K562 (cell line): Measurements from ENCODE around the gene GABPB1. TPM values are rescaled to one million over a fixed set of nuclear protein-coding genes. Genes with fewer than 3 reads are reported as not detected.

Experiments
- ATAC-seq: fragments of 200-7000 bp; cut with Tn5 transposase; 3 replicates; pipeline ENCODE4 v1.9.1; 2020; ENCODE audit warnings: moderate library complexity
- BruUV-seq: library from RNA; stranded (reverse); fragments of 400-500 nt; replicated peaks from 2 replicates; lab custom pipeline; 2021; lab: Mats Ljungman, UMichigan
- CTCF ChIA-PET: fragments of 300-600 bp; formaldehyde crosslinking; extraction: SDS; loops from one replicate; lab custom pipeline; 2021; ENCODE audit warnings: low intra/inter-chr PET ratio; lab: Yijun Ruan, JAX
- POLR2A ChIA-PET: fragments of 300-600, 350-650 bp; sonication (Branson Sonifier 250); formaldehyde crosslinking; extraction: SDS; loops from one replicate; lab custom pipeline; 2021; ENCODE audit warnings: antibody characterized with exemption, inconsistent platforms; lab: Yijun Ruan, JAX
- DNase-seq, 4 experiments: peaks; one replicate each; pipeline versions ENCODE4 v3.0.0 to v3.0.0-alpha.2; 2011 to 2018; ENCODE audit warnings: low spot score in 3 of 4, mixed read lengths in 3 of 4; ENCODE audit errors: extremely low read depth in 1 of 4
- FAIRE-seq: peaks from 2 replicates; lab custom pipeline; 2011; peaks lifted over from hg19 to GRCh38; lab: Jason Lieb, UNC
- H2AFZ ChIP-seq: 2 replicates; pipeline ENCODE4 v1.6.0; 2011; ENCODE audit warnings: low read depth, low read length, control low read depth, inconsistent platforms
- H3K27ac ChIP-seq: fragments of 200-600 bp; 3 replicates; pipeline ENCODE4 v1.8.0; 2011; ENCODE audit warnings: low read depth, mild to moderate bottlenecking, control low read depth, inconsistent platforms, low read length, moderate library complexity, mixed read lengths; ENCODE audit errors: extremely low read depth
- H3K27me3 ChIP-seq, 2 experiments: fragments of 300-600 bp in 1 of 2; 2 replicates in 1 of 2; 3 replicates in 1 of 2; pipeline versions ENCODE4 v1.6.0 to v1.8.0; 2011; ENCODE audit warnings: inconsistent platforms in 2 of 2, low read length in 2 of 2, mild to moderate bottlenecking in 1 of 2, mixed read lengths in 1 of 2, moderate library complexity in 1 of 2; ENCODE audit not compliant: control insufficient read depth in 2 of 2, insufficient read depth in 2 of 2
- H3K36me3 ChIP-seq: fragments of 300-600 bp; 3 replicates; pipeline ENCODE4 v1.8.0; 2011; ENCODE audit warnings: mild to moderate bottlenecking, low read length, inconsistent platforms; ENCODE audit not compliant: control insufficient read depth, insufficient read depth
- H3K4me1 ChIP-seq, 2 experiments: fragments of 200-600 bp in 1 of 2; replicated peaks in 1 of 2; 2 replicates in 1 of 2; 3 replicates in 1 of 2; pipeline versions ENCODE4 v1.5.1 to v1.8.0; 2011; ENCODE audit warnings: inconsistent platforms in 2 of 2, low read length in 2 of 2, mild to moderate bottlenecking in 1 of 2, mixed read lengths in 1 of 2, moderate library complexity in 1 of 2; ENCODE audit not compliant: control insufficient read depth in 2 of 2, insufficient read depth in 2 of 2
- H3K4me2 ChIP-seq: 2 replicates; pipeline ENCODE4 v1.6.1; 2011; ENCODE audit warnings: low read length, control low read depth, inconsistent platforms, mixed read lengths; ENCODE audit not compliant: insufficient read depth
- H3K4me3 ChIP-seq: fragments of 200-600 bp; sonication (generic), shearing (Covaris generic); 2 replicates; pipeline ENCODE4 v1.5.1; 2016; ENCODE audit warnings: control low read depth, inconsistent platforms
- H3K79me2 ChIP-seq: fragments of 200-600 bp; 3 replicates; pipeline ENCODE4 v1.8.0; 2011; ENCODE audit warnings: low read length, inconsistent platforms; ENCODE audit not compliant: control insufficient read depth, insufficient read depth
- H3K9ac ChIP-seq, 2 experiments: 2 replicates each; pipeline versions ENCODE4 v1.6.0 to v1.6.1; 2011; ENCODE audit warnings: low read depth in 2 of 2, low read length in 2 of 2, control low read depth in 1 of 2, inconsistent platforms in 1 of 2, mild to moderate bottlenecking in 1 of 2, mixed read lengths in 1 of 2; ENCODE audit not compliant: insufficient read depth in 1 of 2
- H3K9me1 ChIP-seq: one replicate; pipeline ENCODE4 v1.6.0; 2011; ENCODE audit warnings: inconsistent platforms, mild to moderate bottlenecking, low read length, moderate library complexity; ENCODE audit not compliant: control insufficient read depth, insufficient read depth
- H3K9me3 ChIP-seq: replicated peaks from 2 replicates; pipeline ENCODE4 v1.5.1; 2011; ENCODE audit warnings: low read depth, low read length, inconsistent platforms; ENCODE audit not compliant: control insufficient read depth, insufficient read depth
- H4K20me1 ChIP-seq: replicated peaks from 2 replicates; pipeline ENCODE4 v1.6.1; 2011; ENCODE audit warnings: low read length, inconsistent platforms, mixed read lengths; ENCODE audit not compliant: control insufficient read depth, insufficient read depth
- CREB1 ChIP-seq, 2 experiments: sonication (generic) in 1 of 2; formaldehyde crosslinking in 1 of 2; IDR thresholded peaks; 2 replicates each; pipeline versions ENCODE4 v1.6.1 to v1.8.0; 2012 to 2022; ENCODE audit warnings: inconsistent platforms in 1 of 2, mild to moderate bottlenecking in 1 of 2, missing genetic modification reagents in 1 of 2, moderate library complexity in 1 of 2
- HNRNPUL1 ChIP-seq: fragments of 200-400 bp; formaldehyde crosslinking; IDR thresholded peaks from 2 replicates; pipeline ENCODE4 v1.6.1; 2017; ENCODE audit warnings: low read length
- NR2C1 ChIP-seq, 2 experiments: fragments of 450-650 bp; IDR thresholded peaks; 2 replicates each; pipeline ENCODE4 v1.6.1; 2017; ENCODE audit warnings: mild to moderate bottlenecking in 2 of 2, antibody characterized with exemption in 1 of 2, inconsistent platforms in 1 of 2, missing compliant biosample characterization in 1 of 2, missing genetic modification characterization in 1 of 2
- SMAD2 ChIP-seq: fragments of 150-350 bp; IDR thresholded peaks from 2 replicates; pipeline ENCODE4 v1.6.1; 2014; ENCODE audit warnings: low read depth, mild to moderate bottlenecking, low read length
- TCF7 ChIP-seq: sonication (generic); IDR thresholded peaks from 2 replicates; pipeline ENCODE4 v1.6.1; 2016; ENCODE audit warnings: antibody characterized with exemption, borderline replicate concordance
- WHSC1 ChIP-seq: IDR thresholded peaks from one replicate; pipeline ENCODE4 v1.6.1; 2012; ENCODE audit warnings: low read length, control low read depth, inconsistent platforms
- ZNF121 ChIP-seq: sonication (generic); formaldehyde crosslinking; conservative IDR thresholded peaks from 2 replicates; pipeline ENCODE4 v1.8.0; 2022; ENCODE audit warnings: missing genetic modification reagents
- WGBS: fragments of 100-300 bp; shearing (Covaris generic); methylation state at CpG from one replicate; pipeline ENCODE4 v1.1.6; 2016; ENCODE audit warnings: low coverage, mixed read lengths; ENCODE audit not compliant: insufficient coverage; ENCODE audit errors: missing lambda C conversion rate; 5-methylcytosine and 5-hydroxymethylcytosine counted together
- in situ Hi-C: fragments of 300-500 bp; cut with MboI; formaldehyde crosslinking; loops from 4 replicates; pipeline ENCODE4 v1.15.0; 2018; ENCODE audit warnings: inconsistent platforms, mixed read lengths
- intact Hi-C: fragments of 100-400 bp; cut with micrococcal nuclease; formaldehyde crosslinking; loops from 2 replicates; pipeline ENCODE4 v1.14.2; 2022
- polyA plus RNA-seq, 8 experiments: library from polyadenylated mRNA; depleted of rRNA in 4 of 8; stranded (reverse) in 5 of 8; unstranded in 3 of 8; fragments of >200 nt; fragmentation: Nextera tagmentation in 2 of 8; fragmentation: Illumina TruSeq in 1 of 8; extraction: Ambion mirVana in 2 of 8; extraction: Trizol in 1 of 8; gene quantifications; 2 replicates each; pipeline versions ENCODE4 v1.2.1 to v1.2.3, GENCODE V29; 2011 to 2014; ENCODE audit warnings: inconsistent platforms in 1 of 8, missing spikeins in 1 of 8
- total RNA-seq, 7 experiments: library from RNA; depleted of rRNA in 6 of 7; stranded (reverse); fragments of >200 nt in 6 of 7; fragmentation: Illumina TruSeq in 2 of 7; extraction: Trizol in 2 of 7; gene quantifications; 2 replicates each; pipeline versions ENCODE4 v1.2.1 to v1.2.3, GENCODE V29; 2011 to 2021; ENCODE audit warnings: low replicate concordance in 1 of 7
- TF ChIP-seq, protein P1 (sequence below): fragments of 250-450 bp; sonication (Bioruptor Pico); IDR thresholded peaks from 2 replicates; pipeline ENCODE4 v1.8.0; 2021; ENCODE audit warnings: moderate library complexity, mild to moderate bottlenecking, inconsistent platforms
- TF ChIP-seq, protein P2 (sequence below): fragments of 450-650 bp; IDR thresholded peaks from 2 replicates; pipeline ENCODE4 v1.6.1; 2016; ENCODE audit warnings: missing biosample characterization, missing genetic modification characterization

Gene GABPB1
- total and polyA plus RNA-seq, 9 of the 15 experiments (the other 6 are each of a cell fraction or from before 2014, with no cell fraction given) = 11.8 to 42.3 (median 33.2) TPM

DNA sequence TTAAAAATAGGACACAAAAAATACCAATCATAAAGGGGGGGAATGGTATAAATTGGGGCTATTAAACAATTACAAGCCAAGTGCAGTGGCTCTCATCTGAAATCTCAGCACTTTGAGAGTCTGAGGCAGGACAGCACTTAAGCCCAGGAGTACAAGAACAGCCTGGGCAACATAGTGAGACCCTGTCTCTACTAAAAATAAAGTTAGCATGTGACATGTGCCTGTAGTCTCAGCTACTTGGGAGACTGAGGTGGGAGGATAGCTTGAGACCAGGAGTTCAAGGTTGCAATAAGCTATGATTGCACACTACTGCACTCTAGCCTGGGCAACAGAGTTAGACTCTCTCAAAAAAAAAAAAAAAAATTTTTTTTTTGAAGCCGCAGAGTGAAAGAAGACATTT is 23.8 kb upstream of the GABPB1 start:
- H3K79me2 ChIP-seq = no peaks in the 10 kb centered on the region
- no peak overlapping the region for H3K4me2 ChIP-seq
- no peak overlapping the region for H2AFZ ChIP-seq
- intact Hi-C loops = no loop called here
- no peak; the same call in 1 of the 2 replicates for TF ChIP-seq ZNF121 (CRISPR knock-in tag)
- TF ChIP-seq, protein P1, sequence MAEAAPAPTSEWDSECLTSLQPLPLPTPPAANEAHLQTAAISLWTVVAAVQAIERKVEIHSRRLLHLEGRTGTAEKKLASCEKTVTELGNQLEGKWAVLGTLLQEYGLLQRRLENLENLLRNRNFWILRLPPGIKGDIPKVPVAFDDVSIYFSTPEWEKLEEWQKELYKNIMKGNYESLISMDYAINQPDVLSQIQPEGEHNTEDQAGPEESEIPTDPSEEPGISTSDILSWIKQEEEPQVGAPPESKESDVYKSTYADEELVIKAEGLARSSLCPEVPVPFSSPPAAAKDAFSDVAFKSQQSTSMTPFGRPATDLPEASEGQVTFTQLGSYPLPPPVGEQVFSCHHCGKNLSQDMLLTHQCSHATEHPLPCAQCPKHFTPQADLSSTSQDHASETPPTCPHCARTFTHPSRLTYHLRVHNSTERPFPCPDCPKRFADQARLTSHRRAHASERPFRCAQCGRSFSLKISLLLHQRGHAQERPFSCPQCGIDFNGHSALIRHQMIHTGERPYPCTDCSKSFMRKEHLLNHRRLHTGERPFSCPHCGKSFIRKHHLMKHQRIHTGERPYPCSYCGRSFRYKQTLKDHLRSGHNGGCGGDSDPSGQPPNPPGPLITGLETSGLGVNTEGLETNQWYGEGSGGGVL (CRISPR knock-in tag) = no peak
- no peak for TF ChIP-seq HNRNPUL1
- no peak for TF ChIP-seq TCF7
- TF ChIP-seq CREB1 (IDR thresholded peaks at IDR 0.05) = no peak
- no peak for TF ChIP-seq CREB1 (CRISPR knock-in tag; IDR thresholded peaks at IDR 0.05)
- TF ChIP-seq, protein P2, sequence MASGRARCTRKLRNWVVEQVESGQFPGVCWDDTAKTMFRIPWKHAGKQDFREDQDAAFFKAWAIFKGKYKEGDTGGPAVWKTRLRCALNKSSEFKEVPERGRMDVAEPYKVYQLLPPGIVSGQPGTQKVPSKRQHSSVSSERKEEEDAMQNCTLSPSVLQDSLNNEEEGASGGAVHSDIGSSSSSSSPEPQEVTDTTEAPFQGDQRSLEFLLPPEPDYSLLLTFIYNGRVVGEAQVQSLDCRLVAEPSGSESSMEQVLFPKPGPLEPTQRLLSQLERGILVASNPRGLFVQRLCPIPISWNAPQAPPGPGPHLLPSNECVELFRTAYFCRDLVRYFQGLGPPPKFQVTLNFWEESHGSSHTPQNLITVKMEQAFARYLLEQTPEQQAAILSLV = no peak
- TF ChIP-seq SMAD2 = no peak
- no peak for TF ChIP-seq WHSC1
- no peak for TF ChIP-seq NR2C1 (IDR thresholded peaks at IDR 0.05)
- TF ChIP-seq NR2C1 (tag; IDR thresholded peaks at IDR 0.05) = no peak
- H3K9me1 ChIP-seq = no peaks in the 10 kb centered on the region
- FAIRE-seq (no peak), DNase-seq (no peak), ATAC-seq (no peak)
- BruUV-seq = no TSS peak
- H3K9ac ChIP-seq = no peak overlapping the region
- H3K36me3 ChIP-seq = no peaks in the 10 kb centered on the region
- no peaks in the 10 kb centered on the region for H3K4me1 ChIP-seq
- H4K20me1 ChIP-seq = no peaks in the 10 kb centered on the region
- WGBS = 89% methylated on average over 1 of the region's 1 CpG
- H3K9me3 ChIP-seq = no peaks in the 10 kb centered on the region
- no peak overlapping the region for H3K4me3 ChIP-seq
- CTCF ChIA-PET = no interaction called here
- in situ Hi-C loops = no loop called here
- H3K27ac ChIP-seq = no peak overlapping the region
- H3K27me3 ChIP-seq = no peaks in the 10 kb centered on the region
- POLR2A ChIA-PET = no interaction called here
